WI38 (cell line): ENCODE results near the gene NLRP12.
"Not testable (repeated sequence)": the region's sequence is repeated elsewhere in the genome, so short reads cannot be mapped to it uniquely, and the experiment has no call there.

Experiments
- H3K4me3 ChIP-seq: 2 replicates; pipeline ENCODE4 v1.5.1; 2011; ENCODE audit warnings: low read depth, mild to moderate bottlenecking, control low read depth, low read length
- TF ChIP-seq, protein P1 (sequence below): IDR thresholded peaks from 2 replicates; pipeline ENCODE4 v1.5.1; 2012; ENCODE audit warnings: low read depth, mild to moderate bottlenecking, control low read depth, low read length

The NLRP12 gene

DNA sequence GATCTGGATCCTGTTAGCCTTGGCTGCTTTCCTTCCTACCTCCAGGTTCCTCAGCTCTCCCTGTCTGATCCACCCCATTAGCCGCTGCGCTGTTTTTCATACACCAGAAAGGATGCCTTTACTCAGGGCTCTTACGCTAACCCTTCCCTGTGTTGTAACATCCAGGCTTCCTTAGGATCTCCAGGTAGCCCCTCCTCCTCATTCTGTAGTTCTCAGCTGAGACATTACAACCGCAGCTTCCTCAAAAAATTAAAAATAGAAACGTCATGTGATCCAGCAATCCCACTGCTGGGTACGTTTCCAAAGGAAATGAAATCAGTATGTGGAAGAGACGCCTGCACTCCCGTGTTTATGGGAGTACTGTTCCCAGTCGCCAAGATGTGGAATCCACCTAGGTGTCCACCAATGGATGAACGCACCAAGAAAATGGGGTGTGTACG lies 25.1 kb upstream of the NLRP12 start:
- H3K4me3 ChIP-seq: no peak overlapping the region
- TF ChIP-seq, protein P1, sequence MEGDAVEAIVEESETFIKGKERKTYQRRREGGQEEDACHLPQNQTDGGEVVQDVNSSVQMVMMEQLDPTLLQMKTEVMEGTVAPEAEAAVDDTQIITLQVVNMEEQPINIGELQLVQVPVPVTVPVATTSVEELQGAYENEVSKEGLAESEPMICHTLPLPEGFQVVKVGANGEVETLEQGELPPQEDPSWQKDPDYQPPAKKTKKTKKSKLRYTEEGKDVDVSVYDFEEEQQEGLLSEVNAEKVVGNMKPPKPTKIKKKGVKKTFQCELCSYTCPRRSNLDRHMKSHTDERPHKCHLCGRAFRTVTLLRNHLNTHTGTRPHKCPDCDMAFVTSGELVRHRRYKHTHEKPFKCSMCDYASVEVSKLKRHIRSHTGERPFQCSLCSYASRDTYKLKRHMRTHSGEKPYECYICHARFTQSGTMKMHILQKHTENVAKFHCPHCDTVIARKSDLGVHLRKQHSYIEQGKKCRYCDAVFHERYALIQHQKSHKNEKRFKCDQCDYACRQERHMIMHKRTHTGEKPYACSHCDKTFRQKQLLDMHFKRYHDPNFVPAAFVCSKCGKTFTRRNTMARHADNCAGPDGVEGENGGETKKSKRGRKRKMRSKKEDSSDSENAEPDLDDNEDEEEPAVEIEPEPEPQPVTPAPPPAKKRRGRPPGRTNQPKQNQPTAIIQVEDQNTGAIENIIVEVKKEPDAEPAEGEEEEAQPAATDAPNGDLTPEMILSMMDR: no peak

DNA sequence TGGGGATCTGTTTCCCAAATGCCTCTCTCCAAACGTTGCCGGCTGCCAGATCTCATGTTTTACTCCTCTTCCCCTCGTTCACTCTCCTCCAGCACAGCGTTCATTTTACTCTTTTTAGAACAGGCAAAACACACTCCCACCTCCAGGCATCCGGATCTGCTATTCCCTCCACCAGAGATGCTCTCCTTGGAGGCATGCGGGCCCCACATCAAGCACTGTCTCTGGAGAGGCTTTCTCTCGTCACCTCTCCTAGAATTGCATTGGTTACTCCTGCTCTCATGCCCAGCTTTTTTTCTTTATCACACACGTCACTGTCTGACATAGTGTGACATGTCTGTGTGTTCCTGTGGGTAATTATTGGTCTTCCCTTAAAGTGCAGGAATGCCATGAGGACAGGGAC lies 23.4 kb upstream of the NLRP12 start:
- H3K4me3 ChIP-seq: no peak overlapping the region
- TF ChIP-seq, protein P1: no peak

DNA sequence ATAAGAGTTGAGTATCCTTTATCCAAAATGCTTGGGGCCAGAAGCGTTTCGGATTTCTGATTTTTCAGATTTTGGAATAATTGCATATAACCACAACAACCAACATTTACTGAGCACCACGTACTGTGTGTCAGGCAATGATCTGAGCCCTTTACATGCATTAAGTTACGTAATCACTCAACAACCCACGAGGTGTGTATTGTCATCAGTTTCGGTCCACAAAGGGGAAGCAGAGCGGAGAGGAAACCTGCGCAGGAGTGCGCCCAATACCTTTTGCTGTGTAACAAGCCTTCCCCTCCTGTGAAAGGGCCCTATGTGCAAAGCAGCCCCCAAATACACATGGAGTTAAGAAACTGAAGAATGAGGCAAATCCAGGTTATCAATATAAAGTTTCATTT lies 20.7 kb upstream of the NLRP12 start:
- H3K4me3 ChIP-seq: no peak overlapping the region
- TF ChIP-seq, protein P1: no peak

DNA sequence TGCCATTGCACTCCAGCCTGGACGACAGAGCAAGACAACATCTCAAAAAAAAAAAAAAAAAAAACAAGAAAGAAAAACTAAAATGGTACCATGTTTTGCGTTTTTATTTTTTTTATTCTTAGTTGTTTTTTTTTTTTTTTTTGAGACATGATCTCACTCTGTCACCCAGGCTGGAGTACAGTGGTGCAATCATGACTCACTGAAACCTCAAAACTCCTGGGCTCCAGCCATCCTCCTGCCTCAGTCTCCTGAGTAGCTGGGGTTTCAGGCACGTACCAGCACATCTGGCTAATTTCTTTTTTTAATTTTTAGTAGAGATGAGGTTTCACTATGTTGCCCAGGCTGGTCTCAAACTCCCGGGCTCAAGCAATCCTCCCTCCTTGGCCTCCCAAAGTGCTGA lies 16.8 kb upstream of the NLRP12 start:
- not testable (repeated sequence) for H3K4me3 ChIP-seq

DNA sequence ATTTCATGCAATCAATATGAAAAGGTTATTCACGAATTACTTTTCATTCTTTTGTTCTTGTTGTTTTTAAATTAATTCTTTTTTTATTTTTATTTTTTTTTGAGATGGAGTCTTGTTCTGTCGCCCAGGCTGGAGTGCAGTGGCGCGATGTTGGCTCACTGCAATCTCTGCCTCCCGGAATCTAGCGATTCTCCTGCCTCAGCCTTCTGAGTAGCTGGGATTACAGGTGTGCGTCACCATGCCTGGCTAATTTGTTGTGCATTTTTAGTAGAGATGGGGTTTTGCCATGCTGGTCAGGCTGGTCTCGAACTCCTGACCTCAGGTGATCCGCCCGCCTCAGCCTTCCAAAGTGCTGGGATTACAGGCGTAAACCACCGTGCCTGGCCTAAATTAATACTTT lies 16.1 kb upstream of the NLRP12 start:
- not testable (repeated sequence) for H3K4me3 ChIP-seq

DNA sequence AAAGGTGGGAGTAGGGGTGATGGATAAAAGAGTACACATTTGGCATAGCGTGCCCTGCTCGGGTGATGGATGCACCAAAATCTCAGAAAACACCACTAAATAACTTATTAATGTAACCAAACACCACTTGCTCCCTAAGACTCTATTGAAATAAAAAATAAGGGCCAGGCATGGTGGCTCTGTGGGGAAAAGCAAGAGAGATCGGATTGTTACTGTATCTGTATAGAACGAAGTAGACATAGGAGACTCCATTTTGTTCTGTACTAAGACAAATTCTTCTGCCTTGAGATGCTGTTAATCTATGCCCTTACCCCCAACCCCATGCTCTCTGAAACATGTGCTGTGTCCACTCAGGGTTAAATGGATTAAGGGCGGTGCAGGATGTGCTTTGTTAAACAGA lies 14.3 kb upstream of the NLRP12 start:
- H3K4me3 ChIP-seq: not testable (repeated sequence)

DNA sequence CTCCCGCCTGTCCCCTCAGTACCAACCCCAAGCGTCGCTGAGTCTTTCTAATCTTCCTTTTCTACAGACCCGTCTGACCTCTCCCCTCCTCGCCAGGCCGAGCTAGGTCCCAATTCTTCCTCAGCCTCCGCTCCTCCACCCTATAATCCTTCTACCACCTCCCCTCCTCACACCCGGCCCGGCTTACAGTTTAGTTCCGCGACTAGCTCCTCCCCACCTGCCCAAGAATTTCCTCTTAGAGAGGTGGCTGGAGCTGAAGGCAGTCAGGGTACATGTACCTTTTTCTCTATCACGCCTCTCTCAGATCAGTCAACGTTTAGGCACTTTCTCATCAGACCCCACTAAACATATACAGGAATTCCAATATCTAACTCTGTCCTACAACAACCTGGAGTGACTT lies 8.7 kb upstream of the NLRP12 start:
- not testable (repeated sequence) for H3K4me3 ChIP-seq

DNA sequence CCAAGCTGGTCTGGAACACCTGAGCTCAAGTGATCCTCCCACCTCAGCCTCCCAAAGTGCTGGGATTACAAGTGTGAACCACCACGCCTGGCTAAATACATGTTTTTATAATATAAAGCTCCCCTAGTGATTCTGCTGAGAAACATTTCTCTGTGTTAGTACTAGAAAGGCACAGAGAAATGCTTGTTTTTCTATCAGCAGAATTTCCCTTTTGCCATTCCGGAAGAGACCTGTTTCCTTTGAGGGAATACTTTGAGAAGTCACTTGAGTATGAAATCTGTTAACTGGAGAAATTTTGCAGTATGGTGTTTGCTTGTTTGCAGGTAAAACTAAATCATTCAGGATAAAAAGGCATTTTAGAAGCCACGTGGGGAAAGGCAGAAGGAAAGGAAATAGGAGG lies 4.4 kb upstream of the NLRP12 start:
- TF ChIP-seq, protein P1: no peak
- H3K4me3 ChIP-seq: no peak overlapping the region

DNA sequence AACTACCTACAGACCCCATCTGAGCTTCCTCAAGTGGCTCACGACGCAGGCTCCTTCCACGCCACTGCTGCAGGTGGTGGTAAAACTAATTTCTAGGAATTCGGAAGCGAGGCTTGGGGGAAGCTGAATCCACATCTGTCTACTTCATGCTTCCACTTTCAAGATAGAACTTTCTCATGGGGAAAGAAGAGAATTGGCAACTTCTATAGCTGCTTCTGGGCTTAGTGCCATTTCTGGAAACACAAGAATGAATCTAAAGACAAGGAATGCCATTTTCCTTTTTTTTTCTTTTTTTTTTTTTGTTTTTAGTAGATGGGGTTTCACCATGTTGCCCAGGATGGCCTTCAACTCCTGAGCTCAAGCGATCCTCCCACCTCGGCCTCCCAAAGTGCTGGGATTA lies 2.8 kb upstream of the NLRP12 start:
- no peak overlapping the region for H3K4me3 ChIP-seq
- TF ChIP-seq, protein P1: no peak
